ENCODE data around the gene TUBB4A.

- TF ChIP-seq CTCF (IDR thresholded peaks at IDR 0.05), result no peak
- TF ChIP-seq POLR2A (IDR thresholded peaks at IDR 0.05), result no peak
Measured at GRCh38 chr19:6467384-6467783, 34.7 kb downstream of the TUBB4A start.

All from heart left ventricle (tissue), 13 donors.